GM12878 (cell line): ENCODE measurements around the gene STK32B.

Experiments
- ATF2 ChIP-seq: IDR thresholded peaks from 2 replicates; pipeline ENCODE4 v1.6.1; 2012; ENCODE audit warnings: low read length, inconsistent platforms
- CHD2 ChIP-seq: IDR thresholded peaks from 2 replicates; pipeline ENCODE4 v1.6.1; 2011; ENCODE audit warnings: low read depth, low read length, improper control_type of control experiment, borderline replicate concordance
- CTCF ChIP-seq, 3 experiments: IDR thresholded peaks in 2 of 3; conservative IDR thresholded peaks in 1 of 3; 2 replicates each; pipeline ENCODE4 v1.5.1; 2011; ENCODE audit warnings: low read depth in 3 of 3, low read length in 3 of 3, mild to moderate bottlenecking in 3 of 3, control low read depth in 2 of 3, moderate library complexity in 2 of 3, inconsistent platforms in 1 of 3, mixed read lengths in 1 of 3; ENCODE audit not compliant: control insufficient read depth in 2 of 3, insufficient read depth in 1 of 3; ENCODE audit errors: extremely low read depth in 1 of 3
- EZH2 ChIP-seq: IDR thresholded peaks from 2 replicates; pipeline ENCODE4 v1.6.1; 2012; ENCODE audit warnings: low read depth, mild to moderate bottlenecking, control low read depth, inconsistent platforms, low read length, borderline replicate concordance; ENCODE audit not compliant: control insufficient read depth
- PML ChIP-seq: IDR thresholded peaks from 2 replicates; pipeline ENCODE4 v1.6.1; 2012; ENCODE audit warnings: low read length, inconsistent platforms

GRCh38 chr4:5041699-5042098 is 9.6 kb upstream of the STK32B start:
- TF ChIP-seq CHD2 (no peak), ATF2 (no peak), PML (no peak), EZH2 (no peak), CTCF (IDR thresholded peaks at IDR 0.05 in 2 of 3, conservative IDR thresholded peaks at IDR 0.05 in 1 of 3; ENCODE audit: control insufficient read depth in 2 of 3, extremely low read depth in 1 of 3, insufficient read depth in 1 of 3, low read depth in 3 of 3, low read length in 3 of 3) (no peak)
